WTC11 (cell line): ENCODE data around the gene ESYT2. TPM values are rescaled to one million over a fixed set of nuclear protein-coding genes. Genes with fewer than 3 reads are reported as not detected.

Experiments used
- ATAC-seq: fragments of 200-7000 bp; cut with Tn5 transposase; 2 replicates; pipeline ENCODE4 v1.10.0; 2021; ENCODE audit warnings: mild to moderate bottlenecking, moderate library complexity
- CTCF ChIA-PET: fragments of 300-600 bp; sonication (Branson Sonifier 250); formaldehyde crosslinking; loops from one replicate; lab custom pipeline; 2021; ENCODE audit warnings: antibody characterized with exemption; lab: Charles Lee
- POLR2A ChIA-PET: fragments of 350-600 bp; sonication (Branson Sonifier 250); formaldehyde crosslinking; loops from one replicate; lab custom pipeline; 2021; ENCODE audit warnings: antibody characterized with exemption; lab: Charles Lee
- DNase-seq: peaks from one replicate; pipeline ENCODE4 v3.0.0; 2021; ENCODE audit warnings: low spot score
- H3K27ac Mint-ChIP-seq: 2 replicates; pipeline ENCODE4 v1.8.0; 2021; ENCODE audit warnings: mixed read lengths
- H3K27me3 Mint-ChIP-seq: 2 replicates; pipeline ENCODE4 v1.8.0; 2021; ENCODE audit warnings: low read depth, mild to moderate bottlenecking, moderate library complexity, mixed read lengths
- H3K36me3 Mint-ChIP-seq: 2 replicates; pipeline ENCODE4 v1.8.0; 2021; ENCODE audit warnings: mixed read lengths
- H3K4me1 Mint-ChIP-seq: 2 replicates; pipeline ENCODE4 v1.8.0; 2022; ENCODE audit warnings: mixed read lengths
- H3K4me3 Mint-ChIP-seq: 2 replicates; pipeline ENCODE4 v1.8.0; 2021; ENCODE audit warnings: mild to moderate bottlenecking, moderate library complexity, mixed read lengths
- H3K9me3 Mint-ChIP-seq: 2 replicates; pipeline ENCODE4 v1.8.0; 2021; ENCODE audit warnings: mixed read lengths
- EMX1 ChIP-seq: fragments of 250-450 bp; sonication (Bioruptor Pico); IDR thresholded peaks from 2 replicates; pipeline ENCODE4 v1.8.0; 2021; ENCODE audit warnings: mild to moderate bottlenecking
- ETV6 ChIP-seq: sonication (generic); formaldehyde crosslinking; IDR thresholded peaks from 2 replicates; pipeline ENCODE4 v1.8.1; 2022; ENCODE audit warnings: mild to moderate bottlenecking, missing genetic modification reagents
- HMGA2 ChIP-seq: fragments of 250-450 bp; sonication (Bioruptor Pico); IDR thresholded peaks from 2 replicates; pipeline ENCODE4 v1.4.0; 2021; ENCODE audit warnings: mild to moderate bottlenecking, moderate library complexity
- IRF2 ChIP-seq: sonication (generic); formaldehyde crosslinking; IDR thresholded peaks from 2 replicates; pipeline ENCODE4 v1.8.0; 2022; ENCODE audit warnings: low read depth, missing genetic modification reagents, borderline replicate concordance
- JUN ChIP-seq: sonication (generic); formaldehyde crosslinking; IDR thresholded peaks from 2 replicates; pipeline ENCODE4 v1.8.0; 2023; ENCODE audit warnings: mild to moderate bottlenecking, missing genetic modification reagents
- NFATC4 ChIP-seq: fragments of 250-450 bp; sonication (Bioruptor Pico); IDR thresholded peaks from 2 replicates; pipeline ENCODE4 v1.9.0; 2021; ENCODE audit warnings: mild to moderate bottlenecking
- NFE2L1 ChIP-seq: sonication (generic); formaldehyde crosslinking; IDR thresholded peaks from 2 replicates; pipeline ENCODE4 v1.8.1; 2023; ENCODE audit warnings: missing genetic modification reagents
- NR2C2 ChIP-seq: sonication (generic); formaldehyde crosslinking; IDR thresholded peaks from 2 replicates; pipeline ENCODE4 v1.8.0; 2022; ENCODE audit warnings: mild to moderate bottlenecking, missing genetic modification reagents
- OVOL2 ChIP-seq: fragments of 250-450 bp; sonication (Bioruptor Pico); IDR thresholded peaks from 2 replicates; pipeline ENCODE4 v1.9.0; 2021; ENCODE audit warnings: mild to moderate bottlenecking, borderline replicate concordance
- SP1 ChIP-seq: sonication (generic); formaldehyde crosslinking; conservative IDR thresholded peaks from 2 replicates; pipeline ENCODE4 v1.8.1; 2022; ENCODE audit warnings: missing genetic modification reagents
- ZBTB21 ChIP-seq: sonication (generic); formaldehyde crosslinking; IDR thresholded peaks from 2 replicates; pipeline ENCODE4 v1.8.1; 2023; ENCODE audit warnings: mild to moderate bottlenecking, missing genetic modification reagents, borderline replicate concordance
- total RNA-seq: library from RNA; stranded (reverse); gene quantifications from 3 replicates; pipeline ENCODE4 v1.2.3, GENCODE V29; 2021
- TF ChIP-seq, protein P1 (sequence below): fragments of 250-450 bp; sonication (Bioruptor Pico); IDR thresholded peaks from 2 replicates; pipeline ENCODE4 v1.9.0; 2021; ENCODE audit warnings: mild to moderate bottlenecking
- TF ChIP-seq, protein P2 (sequence below): sonication (generic); formaldehyde crosslinking; IDR thresholded peaks from 2 replicates; pipeline ENCODE4 v1.8.1; 2022; ENCODE audit warnings: low read depth, missing genetic modification reagents, borderline replicate concordance
- TF ChIP-seq, protein P3 (sequence below): fragments of 250-450 bp; sonication (Bioruptor Pico); IDR thresholded peaks from 2 replicates; pipeline ENCODE4 v1.9.0; 2021; ENCODE audit warnings: moderate library complexity, mild to moderate bottlenecking, inconsistent platforms, borderline replicate concordance
- TF ChIP-seq, protein P4 (sequence below): fragments of 200-600 bp; IDR thresholded peaks from 2 replicates; pipeline ENCODE4 v1.8.0; 2022; ENCODE audit warnings: antibody characterized with exemption
- TF ChIP-seq, protein P5 (sequence below): sonication (generic); formaldehyde crosslinking; IDR thresholded peaks from 2 replicates; pipeline ENCODE4 v1.8.0; 2023; ENCODE audit warnings: mild to moderate bottlenecking, missing genetic modification reagents
- TF ChIP-seq, protein P6 (sequence below): sonication (generic); formaldehyde crosslinking; IDR thresholded peaks from 2 replicates; pipeline ENCODE4 v1.8.1; 2022; ENCODE audit warnings: missing genetic modification reagents, borderline replicate concordance
- TF ChIP-seq, protein P7 (sequence below): fragments of 250-450 bp; sonication (Bioruptor Pico); IDR thresholded peaks from 2 replicates; pipeline ENCODE4 v2.1.2; 2022; ENCODE audit warnings: mild to moderate bottlenecking, moderate library complexity
- TF ChIP-seq, protein P8 (sequence below): sonication (generic); formaldehyde crosslinking; IDR thresholded peaks from 2 replicates; pipeline ENCODE4 v1.8.1; 2023; ENCODE audit warnings: mild to moderate bottlenecking, missing genetic modification reagents, borderline replicate concordance

Gene ESYT2
- total RNA-seq, 1 experiment from 2014 or later = 45.1 TPM

DNA sequence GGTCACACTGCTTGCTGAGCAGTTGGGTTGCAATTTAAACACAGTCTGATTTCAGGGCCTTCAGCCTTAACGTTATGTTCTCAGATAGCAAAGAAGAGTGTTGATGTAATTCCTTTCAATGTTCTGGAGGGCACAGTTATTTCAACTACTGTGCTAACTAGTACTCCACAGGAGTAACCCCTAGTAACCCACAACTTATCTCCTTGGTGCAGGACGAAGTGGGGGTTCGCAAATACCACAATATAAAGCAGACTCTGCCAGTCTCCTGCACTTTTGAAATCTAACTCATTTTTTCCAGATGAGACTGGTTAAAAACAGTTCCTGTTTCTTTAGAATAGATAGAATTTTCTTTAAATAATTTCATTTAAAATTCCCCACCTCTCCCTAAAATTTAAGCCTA, 77.6 kb downstream of the ESYT2 start:
- H3K36me3 Mint-ChIP-seq = peaks cover 33% of the 10 kb centered on the region
- ChIA-PET CTCF (no interaction called here), POLR2A (no interaction called here)
- no peaks in the 10 kb centered on the region for H3K27me3 Mint-ChIP-seq
- no peak for TF ChIP-seq SP1 (CRISPR knock-in tag)
- no peak for TF ChIP-seq ZBTB21
- no peak for TF ChIP-seq OVOL2 (CRISPR knock-in tag)
- TF ChIP-seq, protein P1, sequence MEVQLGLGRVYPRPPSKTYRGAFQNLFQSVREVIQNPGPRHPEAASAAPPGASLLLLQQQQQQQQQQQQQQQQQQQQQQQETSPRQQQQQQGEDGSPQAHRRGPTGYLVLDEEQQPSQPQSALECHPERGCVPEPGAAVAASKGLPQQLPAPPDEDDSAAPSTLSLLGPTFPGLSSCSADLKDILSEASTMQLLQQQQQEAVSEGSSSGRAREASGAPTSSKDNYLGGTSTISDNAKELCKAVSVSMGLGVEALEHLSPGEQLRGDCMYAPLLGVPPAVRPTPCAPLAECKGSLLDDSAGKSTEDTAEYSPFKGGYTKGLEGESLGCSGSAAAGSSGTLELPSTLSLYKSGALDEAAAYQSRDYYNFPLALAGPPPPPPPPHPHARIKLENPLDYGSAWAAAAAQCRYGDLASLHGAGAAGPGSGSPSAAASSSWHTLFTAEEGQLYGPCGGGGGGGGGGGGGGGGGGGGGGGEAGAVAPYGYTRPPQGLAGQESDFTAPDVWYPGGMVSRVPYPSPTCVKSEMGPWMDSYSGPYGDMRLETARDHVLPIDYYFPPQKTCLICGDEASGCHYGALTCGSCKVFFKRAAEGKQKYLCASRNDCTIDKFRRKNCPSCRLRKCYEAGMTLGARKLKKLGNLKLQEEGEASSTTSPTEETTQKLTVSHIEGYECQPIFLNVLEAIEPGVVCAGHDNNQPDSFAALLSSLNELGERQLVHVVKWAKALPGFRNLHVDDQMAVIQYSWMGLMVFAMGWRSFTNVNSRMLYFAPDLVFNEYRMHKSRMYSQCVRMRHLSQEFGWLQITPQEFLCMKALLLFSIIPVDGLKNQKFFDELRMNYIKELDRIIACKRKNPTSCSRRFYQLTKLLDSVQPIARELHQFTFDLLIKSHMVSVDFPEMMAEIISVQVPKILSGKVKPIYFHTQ (CRISPR knock-in tag) = no peak
- no peak for TF ChIP-seq NR2C2 (CRISPR knock-in tag)
- no peak for TF ChIP-seq NFE2L1 (CRISPR knock-in tag)
- no peak for TF ChIP-seq JUN
- TF ChIP-seq, protein P2, sequence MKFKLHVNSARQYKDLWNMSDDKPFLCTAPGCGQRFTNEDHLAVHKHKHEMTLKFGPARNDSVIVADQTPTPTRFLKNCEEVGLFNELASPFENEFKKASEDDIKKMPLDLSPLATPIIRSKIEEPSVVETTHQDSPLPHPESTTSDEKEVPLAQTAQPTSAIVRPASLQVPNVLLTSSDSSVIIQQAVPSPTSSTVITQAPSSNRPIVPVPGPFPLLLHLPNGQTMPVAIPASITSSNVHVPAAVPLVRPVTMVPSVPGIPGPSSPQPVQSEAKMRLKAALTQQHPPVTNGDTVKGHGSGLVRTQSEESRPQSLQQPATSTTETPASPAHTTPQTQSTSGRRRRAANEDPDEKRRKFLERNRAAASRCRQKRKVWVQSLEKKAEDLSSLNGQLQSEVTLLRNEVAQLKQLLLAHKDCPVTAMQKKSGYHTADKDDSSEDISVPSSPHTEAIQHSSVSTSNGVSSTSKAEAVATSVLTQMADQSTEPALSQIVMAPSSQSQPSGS (CRISPR knock-in tag) = no peak
- TF ChIP-seq, protein P3, sequence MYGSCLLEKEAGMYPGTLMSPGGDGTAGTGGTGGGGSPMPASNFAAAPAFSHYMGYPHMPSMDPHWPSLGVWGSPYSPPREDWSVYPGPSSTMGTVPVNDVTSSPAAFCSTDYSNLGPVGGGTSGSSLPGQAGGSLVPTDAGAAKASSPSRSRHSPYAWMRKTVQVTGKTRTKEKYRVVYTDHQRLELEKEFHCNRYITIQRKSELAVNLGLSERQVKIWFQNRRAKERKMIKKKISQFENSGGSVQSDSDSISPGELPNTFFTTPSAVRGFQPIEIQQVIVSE (CRISPR knock-in tag) = no peak
- TF ChIP-seq, protein P4, sequence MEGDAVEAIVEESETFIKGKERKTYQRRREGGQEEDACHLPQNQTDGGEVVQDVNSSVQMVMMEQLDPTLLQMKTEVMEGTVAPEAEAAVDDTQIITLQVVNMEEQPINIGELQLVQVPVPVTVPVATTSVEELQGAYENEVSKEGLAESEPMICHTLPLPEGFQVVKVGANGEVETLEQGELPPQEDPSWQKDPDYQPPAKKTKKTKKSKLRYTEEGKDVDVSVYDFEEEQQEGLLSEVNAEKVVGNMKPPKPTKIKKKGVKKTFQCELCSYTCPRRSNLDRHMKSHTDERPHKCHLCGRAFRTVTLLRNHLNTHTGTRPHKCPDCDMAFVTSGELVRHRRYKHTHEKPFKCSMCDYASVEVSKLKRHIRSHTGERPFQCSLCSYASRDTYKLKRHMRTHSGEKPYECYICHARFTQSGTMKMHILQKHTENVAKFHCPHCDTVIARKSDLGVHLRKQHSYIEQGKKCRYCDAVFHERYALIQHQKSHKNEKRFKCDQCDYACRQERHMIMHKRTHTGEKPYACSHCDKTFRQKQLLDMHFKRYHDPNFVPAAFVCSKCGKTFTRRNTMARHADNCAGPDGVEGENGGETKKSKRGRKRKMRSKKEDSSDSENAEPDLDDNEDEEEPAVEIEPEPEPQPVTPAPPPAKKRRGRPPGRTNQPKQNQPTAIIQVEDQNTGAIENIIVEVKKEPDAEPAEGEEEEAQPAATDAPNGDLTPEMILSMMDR = no peak
- TF ChIP-seq IRF2 (CRISPR knock-in tag) = no peak
- TF ChIP-seq, protein P5, sequence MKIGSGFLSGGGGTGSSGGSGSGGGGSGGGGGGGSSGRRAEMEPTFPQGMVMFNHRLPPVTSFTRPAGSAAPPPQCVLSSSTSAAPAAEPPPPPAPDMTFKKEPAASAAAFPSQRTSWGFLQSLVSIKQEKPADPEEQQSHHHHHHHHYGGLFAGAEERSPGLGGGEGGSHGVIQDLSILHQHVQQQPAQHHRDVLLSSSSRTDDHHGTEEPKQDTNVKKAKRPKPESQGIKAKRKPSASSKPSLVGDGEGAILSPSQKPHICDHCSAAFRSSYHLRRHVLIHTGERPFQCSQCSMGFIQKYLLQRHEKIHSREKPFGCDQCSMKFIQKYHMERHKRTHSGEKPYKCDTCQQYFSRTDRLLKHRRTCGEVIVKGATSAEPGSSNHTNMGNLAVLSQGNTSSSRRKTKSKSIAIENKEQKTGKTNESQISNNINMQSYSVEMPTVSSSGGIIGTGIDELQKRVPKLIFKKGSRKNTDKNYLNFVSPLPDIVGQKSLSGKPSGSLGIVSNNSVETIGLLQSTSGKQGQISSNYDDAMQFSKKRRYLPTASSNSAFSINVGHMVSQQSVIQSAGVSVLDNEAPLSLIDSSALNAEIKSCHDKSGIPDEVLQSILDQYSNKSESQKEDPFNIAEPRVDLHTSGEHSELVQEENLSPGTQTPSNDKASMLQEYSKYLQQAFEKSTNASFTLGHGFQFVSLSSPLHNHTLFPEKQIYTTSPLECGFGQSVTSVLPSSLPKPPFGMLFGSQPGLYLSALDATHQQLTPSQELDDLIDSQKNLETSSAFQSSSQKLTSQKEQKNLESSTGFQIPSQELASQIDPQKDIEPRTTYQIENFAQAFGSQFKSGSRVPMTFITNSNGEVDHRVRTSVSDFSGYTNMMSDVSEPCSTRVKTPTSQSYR (CRISPR knock-in tag) = no peak
- no peak for TF ChIP-seq NFATC4 (CRISPR knock-in tag)
- TF ChIP-seq EMX1 (CRISPR knock-in tag) = no peak
- TF ChIP-seq, protein P6, sequence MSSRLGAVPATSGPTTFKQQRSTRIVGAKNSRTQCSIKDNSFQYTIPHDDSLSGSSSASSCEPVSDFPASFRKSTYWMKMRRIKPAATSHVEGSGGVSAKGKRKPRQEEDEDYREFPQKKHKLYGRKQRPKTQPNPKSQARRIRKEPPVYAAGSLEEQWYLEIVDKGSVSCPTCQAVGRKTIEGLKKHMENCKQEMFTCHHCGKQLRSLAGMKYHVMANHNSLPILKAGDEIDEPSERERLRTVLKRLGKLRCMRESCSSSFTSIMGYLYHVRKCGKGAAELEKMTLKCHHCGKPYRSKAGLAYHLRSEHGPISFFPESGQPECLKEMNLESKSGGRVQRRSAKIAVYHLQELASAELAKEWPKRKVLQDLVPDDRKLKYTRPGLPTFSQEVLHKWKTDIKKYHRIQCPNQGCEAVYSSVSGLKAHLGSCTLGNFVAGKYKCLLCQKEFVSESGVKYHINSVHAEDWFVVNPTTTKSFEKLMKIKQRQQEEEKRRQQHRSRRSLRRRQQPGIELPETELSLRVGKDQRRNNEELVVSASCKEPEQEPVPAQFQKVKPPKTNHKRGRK (CRISPR knock-in tag) = no peak
- no peak for TF ChIP-seq ETV6 (CRISPR knock-in tag)
- TF ChIP-seq, protein P7, sequence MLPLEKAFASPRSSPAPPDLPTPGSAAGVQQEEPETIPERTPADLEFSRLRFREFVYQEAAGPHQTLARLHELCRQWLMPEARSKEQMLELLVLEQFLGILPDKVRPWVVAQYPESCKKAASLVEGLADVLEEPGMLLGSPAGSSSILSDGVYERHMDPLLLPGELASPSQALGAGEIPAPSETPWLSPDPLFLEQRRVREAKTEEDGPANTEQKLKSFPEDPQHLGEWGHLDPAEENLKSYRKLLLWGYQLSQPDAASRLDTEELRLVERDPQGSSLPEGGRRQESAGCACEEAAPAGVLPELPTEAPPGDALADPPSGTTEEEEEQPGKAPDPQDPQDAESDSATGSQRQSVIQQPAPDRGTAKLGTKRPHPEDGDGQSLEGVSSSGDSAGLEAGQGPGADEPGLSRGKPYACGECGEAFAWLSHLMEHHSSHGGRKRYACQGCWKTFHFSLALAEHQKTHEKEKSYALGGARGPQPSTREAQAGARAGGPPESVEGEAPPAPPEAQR (CRISPR knock-in tag) = no peak
- TF ChIP-seq HMGA2 (CRISPR knock-in tag) = no peak; the same call in 1 of the 2 replicates
- TF ChIP-seq, protein P8, sequence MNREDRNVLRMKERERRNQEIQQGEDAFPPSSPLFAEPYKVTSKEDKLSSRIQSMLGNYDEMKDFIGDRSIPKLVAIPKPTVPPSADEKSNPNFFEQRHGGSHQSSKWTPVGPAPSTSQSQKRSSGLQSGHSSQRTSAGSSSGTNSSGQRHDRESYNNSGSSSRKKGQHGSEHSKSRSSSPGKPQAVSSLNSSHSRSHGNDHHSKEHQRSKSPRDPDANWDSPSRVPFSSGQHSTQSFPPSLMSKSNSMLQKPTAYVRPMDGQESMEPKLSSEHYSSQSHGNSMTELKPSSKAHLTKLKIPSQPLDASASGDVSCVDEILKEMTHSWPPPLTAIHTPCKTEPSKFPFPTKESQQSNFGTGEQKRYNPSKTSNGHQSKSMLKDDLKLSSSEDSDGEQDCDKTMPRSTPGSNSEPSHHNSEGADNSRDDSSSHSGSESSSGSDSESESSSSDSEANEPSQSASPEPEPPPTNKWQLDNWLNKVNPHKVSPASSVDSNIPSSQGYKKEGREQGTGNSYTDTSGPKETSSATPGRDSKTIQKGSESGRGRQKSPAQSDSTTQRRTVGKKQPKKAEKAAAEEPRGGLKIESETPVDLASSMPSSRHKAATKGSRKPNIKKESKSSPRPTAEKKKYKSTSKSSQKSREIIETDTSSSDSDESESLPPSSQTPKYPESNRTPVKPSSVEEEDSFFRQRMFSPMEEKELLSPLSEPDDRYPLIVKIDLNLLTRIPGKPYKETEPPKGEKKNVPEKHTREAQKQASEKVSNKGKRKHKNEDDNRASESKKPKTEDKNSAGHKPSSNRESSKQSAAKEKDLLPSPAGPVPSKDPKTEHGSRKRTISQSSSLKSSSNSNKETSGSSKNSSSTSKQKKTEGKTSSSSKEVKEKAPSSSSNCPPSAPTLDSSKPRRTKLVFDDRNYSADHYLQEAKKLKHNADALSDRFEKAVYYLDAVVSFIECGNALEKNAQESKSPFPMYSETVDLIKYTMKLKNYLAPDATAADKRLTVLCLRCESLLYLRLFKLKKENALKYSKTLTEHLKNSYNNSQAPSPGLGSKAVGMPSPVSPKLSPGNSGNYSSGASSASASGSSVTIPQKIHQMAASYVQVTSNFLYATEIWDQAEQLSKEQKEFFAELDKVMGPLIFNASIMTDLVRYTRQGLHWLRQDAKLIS = no peak
- no peak for DNase-seq
- no peak for ATAC-seq
- H3K4me3 Mint-ChIP-seq = no peak overlapping the region
- no peaks in the 10 kb centered on the region for H3K9me3 Mint-ChIP-seq
- no peak overlapping the region for H3K27ac Mint-ChIP-seq
- H3K4me1 Mint-ChIP-seq = no peaks in the 10 kb centered on the region
